ENCODE results near the gene DBNDD2. TPM values are rescaled to one million over a fixed set of nuclear protein-coding genes. Genes with fewer than 3 reads are reported as not detected.
A peak's percentile ranks its signal among the peaks of the same experiment; 100 is the strongest.

The DBNDD2 gene
- total and polyA plus RNA-seq, 4 donors, result 11.7 to 75.4 (median 57.8) TPM

DNA sequence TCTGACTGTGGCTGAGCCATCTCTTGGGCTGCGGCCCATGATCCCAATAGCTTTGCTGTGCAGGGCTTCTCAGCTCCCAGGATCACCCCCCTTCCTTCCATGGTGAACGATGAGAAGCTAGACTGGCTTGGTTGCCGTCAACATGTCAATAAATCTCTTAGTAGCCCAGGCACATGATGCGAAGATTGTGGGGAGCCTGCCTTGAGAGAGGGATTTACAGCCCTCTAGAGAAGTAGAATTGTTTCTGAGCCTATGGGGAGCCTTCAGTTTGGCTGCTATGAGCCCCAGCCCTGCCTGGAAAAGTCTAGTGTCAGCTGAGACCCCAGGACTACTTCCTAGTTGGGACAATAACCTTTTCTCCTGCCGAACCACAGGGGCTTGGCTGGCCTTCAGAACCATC is 4.6 kb downstream of the DBNDD2 start:
- TF ChIP-seq, protein P1, sequence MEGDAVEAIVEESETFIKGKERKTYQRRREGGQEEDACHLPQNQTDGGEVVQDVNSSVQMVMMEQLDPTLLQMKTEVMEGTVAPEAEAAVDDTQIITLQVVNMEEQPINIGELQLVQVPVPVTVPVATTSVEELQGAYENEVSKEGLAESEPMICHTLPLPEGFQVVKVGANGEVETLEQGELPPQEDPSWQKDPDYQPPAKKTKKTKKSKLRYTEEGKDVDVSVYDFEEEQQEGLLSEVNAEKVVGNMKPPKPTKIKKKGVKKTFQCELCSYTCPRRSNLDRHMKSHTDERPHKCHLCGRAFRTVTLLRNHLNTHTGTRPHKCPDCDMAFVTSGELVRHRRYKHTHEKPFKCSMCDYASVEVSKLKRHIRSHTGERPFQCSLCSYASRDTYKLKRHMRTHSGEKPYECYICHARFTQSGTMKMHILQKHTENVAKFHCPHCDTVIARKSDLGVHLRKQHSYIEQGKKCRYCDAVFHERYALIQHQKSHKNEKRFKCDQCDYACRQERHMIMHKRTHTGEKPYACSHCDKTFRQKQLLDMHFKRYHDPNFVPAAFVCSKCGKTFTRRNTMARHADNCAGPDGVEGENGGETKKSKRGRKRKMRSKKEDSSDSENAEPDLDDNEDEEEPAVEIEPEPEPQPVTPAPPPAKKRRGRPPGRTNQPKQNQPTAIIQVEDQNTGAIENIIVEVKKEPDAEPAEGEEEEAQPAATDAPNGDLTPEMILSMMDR (IDR thresholded peaks at IDR 0.05; ENCODE audit: control extremely low read depth, extremely low read depth), result no peak

DNA sequence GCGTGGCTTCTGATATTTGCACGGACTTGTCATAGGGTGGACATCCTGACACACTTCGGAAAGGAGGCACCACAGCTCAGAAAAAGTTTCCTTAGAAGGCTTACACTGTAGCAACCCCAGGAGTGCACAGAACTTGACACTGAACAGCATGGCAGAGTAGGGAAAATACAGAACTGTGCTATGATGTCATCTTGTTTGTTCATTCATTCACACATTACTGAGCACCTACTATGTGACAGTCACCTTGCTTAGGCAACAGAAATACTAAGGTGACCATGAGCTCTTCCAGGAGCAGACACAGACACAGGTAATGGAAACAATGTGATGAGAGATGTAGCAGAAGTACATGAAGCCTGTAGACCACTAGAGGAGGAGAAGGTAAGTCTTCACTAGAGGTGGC is 5.4 kb downstream of the DBNDD2 start:
- WGBS, 2 donors, result 73 to 86% methylated on average over 3 of the region's 3 CpGs
- H3K4me3 ChIP-seq, result no peak overlapping the region
- H3K36me3 ChIP-seq (ENCODE audit: control insufficient read depth in 4 of 4, insufficient read depth in 4 of 4, low read length in 4 of 4), result peaks cover 0 to 9% (median 6%) of the 10 kb centered on the region in 4 donors
- H3K27ac ChIP-seq (ENCODE audit: low read depth in 1 of 2, low read length in 1 of 2), result no peak overlapping the region
- ATAC-seq (ENCODE audit: insufficient read depth, low FRiP score) (no peak), DNase-seq (no peak)
- H3K9me3 ChIP-seq (ENCODE audit: control insufficient read depth in 4 of 4, insufficient read depth in 3 of 4, low read length in 3 of 4), result no peaks in the 10 kb centered on the region
- TF ChIP-seq, protein P1 (IDR thresholded peaks at IDR 0.05; ENCODE audit: control extremely low read depth, extremely low read depth), result no peak
- H3K4me1 ChIP-seq (ENCODE audit: control insufficient read depth in 5 of 5, insufficient read depth in 5 of 5, low read length in 5 of 5), result peaks cover 0 to 13% (median 5%) of the 10 kb centered on the region in 5 donors
- no peak overlapping the region for H3K9ac ChIP-seq (ENCODE audit: insufficient read depth in 1 of 2, low read length in 2 of 2)
- H3K27me3 ChIP-seq (ENCODE audit: control insufficient read depth in 3 of 3, insufficient read depth in 3 of 3, low read length in 2 of 3), result peaks cover 0 to 2% (median 0%) of the 10 kb centered on the region in 3 donors

More for the DNA sequence above, 4.6 kb downstream of the DBNDD2 start:
- Histone ChIP-seq H3K9me3 (ENCODE audit: control insufficient read depth in 4 of 4, insufficient read depth in 3 of 4, low read length in 3 of 4) (no peaks in the 10 kb centered on the region), H3K27me3 (ENCODE audit: control insufficient read depth in 3 of 3, insufficient read depth in 3 of 3, low read length in 2 of 3) (peaks cover 0 to 7% (median 3%) of the 10 kb centered on the region in 3 donors), H3K4me1 (ENCODE audit: control insufficient read depth in 5 of 5, insufficient read depth in 5 of 5, low read length in 5 of 5) (peaks cover 0 to 13% (median 6%) of the 10 kb centered on the region in 5 donors), H3K27ac (ENCODE audit: low read depth in 1 of 2, low read length in 1 of 2) (no peak overlapping the region), H3K4me3 (no peak overlapping the region), H3K9ac (ENCODE audit: insufficient read depth in 1 of 2, low read length in 2 of 2) (no peak overlapping the region), H3K36me3 (ENCODE audit: control insufficient read depth in 4 of 4, insufficient read depth in 4 of 4, low read length in 4 of 4) (peaks cover 0 to 9% (median 6%) of the 10 kb centered on the region in 4 donors)
- DNase-seq (no peak), ATAC-seq (ENCODE audit: insufficient read depth, low FRiP score) (no peak)
- WGBS, 2 donors, result 88% methylated on average over 5 of the region's 5 CpGs

DNA sequence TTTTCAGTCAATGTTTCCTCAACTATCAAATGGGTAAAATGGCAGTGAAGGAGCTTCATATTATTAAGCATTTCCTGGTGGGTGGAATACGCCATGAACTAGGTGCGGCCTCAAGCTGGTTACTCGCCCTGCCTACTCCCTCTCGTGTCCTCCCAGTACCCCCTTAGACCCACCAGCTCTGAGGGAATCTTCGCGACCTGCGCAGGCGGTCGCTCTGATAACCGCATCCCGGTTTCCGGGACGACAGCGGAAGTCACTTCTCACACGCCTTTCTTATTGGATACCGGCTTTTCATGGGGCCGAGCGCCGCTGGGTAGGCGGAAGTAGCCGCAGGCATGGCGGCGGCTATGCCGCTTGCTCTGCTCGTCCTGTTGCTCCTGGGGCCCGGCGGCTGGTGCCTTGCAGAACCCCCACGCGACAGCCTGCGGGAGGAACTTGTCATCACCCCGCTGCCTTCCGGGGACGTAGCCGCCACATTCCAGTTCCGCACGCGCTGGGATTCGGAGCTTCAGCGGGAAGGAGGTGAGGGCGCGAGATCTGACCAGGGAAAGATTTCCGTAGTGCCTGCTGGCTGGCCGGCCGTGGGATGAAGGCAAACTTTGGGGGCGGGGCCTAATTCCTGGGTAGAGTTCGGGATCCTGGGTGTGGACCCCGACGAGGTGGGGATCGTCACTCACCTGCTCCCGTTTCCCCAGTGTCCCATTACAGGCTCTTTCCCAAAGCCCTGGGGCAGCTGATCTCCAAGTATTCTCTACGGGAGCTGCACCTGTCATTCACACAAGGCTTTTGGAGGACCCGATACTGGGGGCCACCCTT is 7.9 kb downstream of the DBNDD2 start, which contains the start of gene PIGT:
Gene PIGT (plus strand): TSS at position 320 of the 816 bp plus-strand sequence. CDS start 16 bp downstream, at position 336.
- H3K27me3 ChIP-seq (ENCODE audit: control insufficient read depth in 3 of 3, insufficient read depth in 3 of 3, low read length in 2 of 3), result no peaks in the 10 kb centered on the region
- WGBS, 2 donors, result 0 to 1% methylated on average over 52 of the region's 52 CpGs
- H3K4me1 ChIP-seq (ENCODE audit: control insufficient read depth in 5 of 5, insufficient read depth in 5 of 5, low read length in 5 of 5), result peaks cover 0 to 13% (median 6%) of the 10 kb centered on the region in 5 donors
- ATAC-seq (ENCODE audit: insufficient read depth, low FRiP score), result peak; percentile 86
- H3K9ac ChIP-seq (ENCODE audit: insufficient read depth in 1 of 2, low read length in 2 of 2), result peak within 1 kb of the TSS; percentile 35 to 52
- TF ChIP-seq, protein P1 (IDR thresholded peaks at IDR 0.05; ENCODE audit: control extremely low read depth, extremely low read depth), result no peak
- peak within 1 kb of the TSS; percentile 89 to 98 for H3K27ac ChIP-seq (ENCODE audit: low read depth in 1 of 2, low read length in 1 of 2)
- peak; percentile 85 to 90 (median 86) for DNase-seq
- H3K4me3 ChIP-seq, result peak within 1 kb of the TSS; percentile 100
- H3K36me3 ChIP-seq (ENCODE audit: control insufficient read depth in 4 of 4, insufficient read depth in 4 of 4, low read length in 4 of 4), result peaks cover 9 to 21% (median 15%) of the 10 kb centered on the region in 4 donors
- H3K9me3 ChIP-seq (ENCODE audit: control insufficient read depth in 4 of 4, insufficient read depth in 3 of 4, low read length in 3 of 4), result no peaks in the 10 kb centered on the region
